ENCODE measurements around the gene BTBD6. TPM values are rescaled to one million over a fixed set of nuclear protein-coding genes. Genes with fewer than 3 reads are reported as not detected.
A peak's percentile ranks its signal among the peaks of the same experiment; 100 is the strongest.

BTBD6 gene
- total and polyA plus RNA-seq, 2 experiments from 2014 or later: 5.3 to 77.5 TPM

GRCh38 chr14:105241641-105242040 lies 6.7 kb upstream of the BTBD6 start:
- no peak for DNase-seq
- H2AFZ ChIP-seq: no peak overlapping the region
- peaks cover 59% of the 10 kb centered on the region for H3K79me2 ChIP-seq (ENCODE audit: insufficient read depth)
- no peak overlapping the region for H3K27ac ChIP-seq
- in situ Hi-C loops (cut with MboI): no loop called here
- no peaks in the 10 kb centered on the region for H3K36me3 ChIP-seq (ENCODE audit: low read depth)
- no peak for TF ChIP-seq EZH2phosphoT487 (IDR thresholded peaks at IDR 0.05; ENCODE audit: insufficient read depth, low read depth)
- TF ChIP-seq EZH2 (IDR thresholded peaks at IDR 0.05; ENCODE audit: insufficient read depth, poor library complexity, severe bottlenecking): no peak
- 90 to 91% methylated on average over 13 to 19 of the region's 19 CpGs for WGBS, 2 experiments (ENCODE audit: low coverage in 1 of 2, low lambda C conversion rate in 2 of 2, missing lambda C conversion rate in 2 of 2)
- no peaks in the 10 kb centered on the region for H3K9me2 ChIP-seq (ENCODE audit: insufficient read depth)
- H3F3A ChIP-seq (ENCODE audit: insufficient read depth): no peaks in the 10 kb centered on the region
- H3K9ac ChIP-seq: no peak overlapping the region
- no peaks in the 10 kb centered on the region for H3K4me1 ChIP-seq (ENCODE audit: insufficient read depth)
- no peaks in the 10 kb centered on the region for H3K27me3 ChIP-seq (replicated peaks; ENCODE audit: insufficient read depth)
- no peak overlapping the region for H3K4me3 ChIP-seq
- H3K4me2 ChIP-seq (ENCODE audit: unreplicated experiment): no peak overlapping the region
- no peaks in the 10 kb centered on the region; the same call in 1 of the 2 replicates for H4K20me1 ChIP-seq (ENCODE audit: insufficient read depth)
- H3K9me3 ChIP-seq (ENCODE audit: low read depth): no peaks in the 10 kb centered on the region

DNA sequence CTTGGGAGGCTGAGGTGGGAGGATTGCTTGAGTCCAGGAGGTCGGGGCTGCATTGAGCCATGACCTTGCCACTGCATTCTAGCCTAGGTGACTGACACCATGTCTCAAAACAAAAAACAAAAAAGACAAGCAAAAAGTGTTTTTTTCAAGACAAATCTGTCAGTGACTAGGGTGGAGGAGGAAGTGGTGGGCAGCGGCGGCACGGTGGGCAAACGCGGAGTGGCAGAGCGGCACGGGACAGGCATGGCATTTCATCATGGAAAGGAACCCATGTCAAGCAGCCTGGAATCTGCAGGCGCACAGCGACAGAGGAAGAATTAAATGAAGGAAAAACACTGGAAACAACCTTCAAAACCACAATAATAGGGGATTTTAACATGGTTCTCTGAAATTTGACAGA lies 4.0 kb upstream of the BTBD6 start:
- H3K4me3 ChIP-seq: no peak overlapping the region
- H4K20me1 ChIP-seq (ENCODE audit: insufficient read depth): no peaks in the 10 kb centered on the region; the same call in 1 of the 2 replicates
- H3K9me2 ChIP-seq (ENCODE audit: insufficient read depth): no peaks in the 10 kb centered on the region
- no peak for DNase-seq
- H3K9me3 ChIP-seq (ENCODE audit: low read depth): no peaks in the 10 kb centered on the region
- H3K27me3 ChIP-seq (replicated peaks; ENCODE audit: insufficient read depth): no peaks in the 10 kb centered on the region
- in situ Hi-C loops (cut with MboI): no loop called here
- H3K4me1 ChIP-seq (ENCODE audit: insufficient read depth): peaks cover 7% of the 10 kb centered on the region; the same call in 1 of the 2 replicates
- no peaks in the 10 kb centered on the region for H3K36me3 ChIP-seq (ENCODE audit: low read depth)
- H3F3A ChIP-seq (ENCODE audit: insufficient read depth): no peaks in the 10 kb centered on the region
- no peak overlapping the region for H3K4me2 ChIP-seq (ENCODE audit: unreplicated experiment)
- no peak for TF ChIP-seq EZH2 (IDR thresholded peaks at IDR 0.05; ENCODE audit: insufficient read depth, poor library complexity, severe bottlenecking)
- no peak for TF ChIP-seq EZH2phosphoT487 (IDR thresholded peaks at IDR 0.05; ENCODE audit: insufficient read depth, low read depth)
- no peak overlapping the region for H2AFZ ChIP-seq
- no peak overlapping the region for H3K27ac ChIP-seq
- peaks cover 75% of the 10 kb centered on the region for H3K79me2 ChIP-seq (ENCODE audit: insufficient read depth)
- H3K9ac ChIP-seq: no peak overlapping the region
- 99 to 100% methylated on average over 10 of the region's 10 CpGs for WGBS, 2 experiments (ENCODE audit: low coverage in 1 of 2, low lambda C conversion rate in 2 of 2, missing lambda C conversion rate in 2 of 2)

DNA sequence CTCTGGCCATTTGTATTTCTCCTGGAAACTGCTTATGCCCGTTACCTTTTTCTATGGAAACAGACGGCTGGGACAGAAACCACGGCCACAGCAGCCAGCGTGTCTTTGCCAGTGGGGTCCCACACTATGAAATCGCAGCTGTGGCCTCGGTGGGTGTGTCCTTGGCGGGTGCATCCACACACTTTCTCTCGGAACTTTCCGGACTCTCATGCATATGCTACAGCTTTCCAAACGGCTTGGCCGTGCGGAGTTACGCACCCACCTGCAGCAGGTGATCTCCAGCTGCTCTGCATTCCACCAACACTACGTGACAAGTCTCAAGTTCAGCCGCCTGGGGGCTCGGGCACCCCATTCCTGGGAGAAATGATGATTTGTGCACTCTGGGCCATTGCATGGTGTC lies 1.3 kb upstream of the BTBD6 start:
- in situ Hi-C loops (cut with MboI): no loop called here
- Histone ChIP-seq H3K27ac (no peak overlapping the region), H3K4me3 (no peak overlapping the region), H3K9me2 (ENCODE audit: insufficient read depth) (no peaks in the 10 kb centered on the region), H3F3A (ENCODE audit: insufficient read depth) (no peaks in the 10 kb centered on the region), H3K4me2 (ENCODE audit: unreplicated experiment) (no peak overlapping the region), H3K9me3 (ENCODE audit: low read depth) (no peaks in the 10 kb centered on the region), H3K4me1 (ENCODE audit: insufficient read depth) (peaks cover 7% of the 10 kb centered on the region; the same call in 1 of the 2 replicates), H2AFZ (no peak overlapping the region), H3K79me2 (ENCODE audit: insufficient read depth) (peaks cover 74% of the 10 kb centered on the region), H4K20me1 (ENCODE audit: insufficient read depth) (no peaks in the 10 kb centered on the region; the same call in 1 of the 2 replicates), H3K9ac (no peak overlapping the region), H3K36me3 (ENCODE audit: low read depth) (peaks cover 9% of the 10 kb centered on the region; the same call in 1 of the 2 replicates), H3K27me3 (replicated peaks; ENCODE audit: insufficient read depth) (no peaks in the 10 kb centered on the region)
- no peak for TF ChIP-seq EZH2phosphoT487 (IDR thresholded peaks at IDR 0.05; ENCODE audit: insufficient read depth, low read depth)
- TF ChIP-seq EZH2 (IDR thresholded peaks at IDR 0.05; ENCODE audit: insufficient read depth, poor library complexity, severe bottlenecking): no peak
- no peak for DNase-seq
- 91 to 93% methylated on average over 16 of the region's 16 CpGs for WGBS, 2 experiments (ENCODE audit: low coverage in 1 of 2, low lambda C conversion rate in 2 of 2, missing lambda C conversion rate in 2 of 2)

DNA sequence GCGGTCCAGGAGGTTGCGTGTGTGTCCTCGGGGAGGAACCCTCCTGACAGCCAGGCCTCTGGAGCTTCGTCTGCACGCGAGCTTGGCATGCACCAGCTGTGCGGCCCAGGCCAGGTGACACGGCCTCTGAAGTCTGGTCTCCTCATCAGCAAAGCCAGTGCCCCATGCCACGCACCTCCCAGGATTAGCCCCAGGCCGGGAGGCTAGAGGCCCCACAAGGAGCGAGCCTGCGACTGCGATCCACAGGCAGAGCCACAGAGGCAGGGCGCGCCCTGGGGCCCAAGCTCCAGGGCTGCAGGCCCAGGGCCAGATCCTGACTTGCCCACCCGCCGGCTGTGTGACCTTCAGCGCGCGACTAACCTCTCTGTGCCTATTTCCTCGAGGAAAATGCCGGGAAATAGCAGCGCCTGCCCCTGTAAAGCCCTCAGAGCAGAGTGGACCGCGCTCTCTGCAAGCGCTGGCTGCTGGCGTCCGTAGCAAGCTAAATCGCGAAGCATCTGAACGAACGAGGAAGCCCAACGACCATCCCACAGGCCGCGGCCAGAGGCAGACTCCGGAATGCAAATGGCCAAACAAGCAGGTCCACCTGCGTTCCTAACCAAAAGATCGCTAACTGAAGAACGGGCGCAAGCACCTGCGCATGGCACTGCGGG lies 492 bp upstream of the BTBD6 start:
- peak overlapping the region; percentile 38 for H3K27ac ChIP-seq
- no peaks in the 10 kb centered on the region; the same call in 1 of the 2 replicates for H4K20me1 ChIP-seq (ENCODE audit: insufficient read depth)
- H3K27me3 ChIP-seq (replicated peaks; ENCODE audit: insufficient read depth): no peaks in the 10 kb centered on the region
- TF ChIP-seq EZH2 (IDR thresholded peaks at IDR 0.05; ENCODE audit: insufficient read depth, poor library complexity, severe bottlenecking): no peak
- TF ChIP-seq EZH2phosphoT487 (IDR thresholded peaks at IDR 0.05; ENCODE audit: insufficient read depth, low read depth): no peak
- H3K36me3 ChIP-seq (ENCODE audit: low read depth): peaks cover 9% of the 10 kb centered on the region; the same call in 1 of the 2 replicates
- H3K79me2 ChIP-seq (ENCODE audit: insufficient read depth): peaks cover 66% of the 10 kb centered on the region
- peak overlapping the region; percentile 78 for H3K4me3 ChIP-seq
- H3K4me2 ChIP-seq (ENCODE audit: unreplicated experiment): peak overlapping the region; percentile 87
- peaks cover 7% of the 10 kb centered on the region; the same call in 1 of the 2 replicates for H3K4me1 ChIP-seq (ENCODE audit: insufficient read depth)
- H3F3A ChIP-seq (ENCODE audit: insufficient read depth): no peaks in the 10 kb centered on the region
- H3K9me3 ChIP-seq (ENCODE audit: low read depth): no peaks in the 10 kb centered on the region
- peak overlapping the region; percentile 74 for H2AFZ ChIP-seq
- no peaks in the 10 kb centered on the region for H3K9me2 ChIP-seq (ENCODE audit: insufficient read depth)
- 35 to 41% methylated on average over 36 to 42 of the region's 42 CpGs for WGBS, 2 experiments (ENCODE audit: low coverage in 1 of 2, low lambda C conversion rate in 2 of 2, missing lambda C conversion rate in 2 of 2)
- peak overlapping the region; percentile 70 for H3K9ac ChIP-seq
- no peak for DNase-seq
- in situ Hi-C loops (cut with MboI): no loop called here

Data from GM23248 (cell line).